NCI-H1105 treated with DMSO at 0.1 percent for 48 hours (cell line): Measurements from ENCODE around the gene COPS3.
A peak's percentile ranks its signal among the peaks of the same experiment; 100 is the strongest.

Experiments used
- DNase-seq: peaks from one replicate; lab custom pipeline; 2025; lab: John Stamatoyannopoulos, UW

Gene COPS3

DNA sequence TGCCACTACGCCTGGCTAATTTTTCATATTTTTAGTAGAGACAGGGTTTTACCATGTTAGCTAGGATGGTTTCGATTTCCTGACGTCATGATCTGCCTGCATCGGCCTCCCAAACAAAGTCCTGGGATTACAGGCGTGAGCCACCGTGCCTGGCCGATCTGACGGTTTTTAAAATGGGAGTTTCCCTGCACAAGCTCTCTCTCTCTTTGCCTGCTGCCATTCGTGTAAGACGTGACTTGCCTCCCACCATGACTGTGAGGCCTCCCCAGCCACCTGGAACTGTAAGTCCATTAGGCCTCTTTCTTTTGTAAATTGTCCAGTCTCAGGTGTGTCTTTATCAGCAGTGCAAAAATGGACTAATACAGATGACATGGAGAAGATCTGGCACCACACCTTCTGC lies 39.4 kb downstream of the COPS3 start:
- no peak for DNase-seq

- no peak for DNase-seq
Observed at GRCh38 chr17:17239832-17240231, 41.2 kb downstream of the COPS3 start.

DNA sequence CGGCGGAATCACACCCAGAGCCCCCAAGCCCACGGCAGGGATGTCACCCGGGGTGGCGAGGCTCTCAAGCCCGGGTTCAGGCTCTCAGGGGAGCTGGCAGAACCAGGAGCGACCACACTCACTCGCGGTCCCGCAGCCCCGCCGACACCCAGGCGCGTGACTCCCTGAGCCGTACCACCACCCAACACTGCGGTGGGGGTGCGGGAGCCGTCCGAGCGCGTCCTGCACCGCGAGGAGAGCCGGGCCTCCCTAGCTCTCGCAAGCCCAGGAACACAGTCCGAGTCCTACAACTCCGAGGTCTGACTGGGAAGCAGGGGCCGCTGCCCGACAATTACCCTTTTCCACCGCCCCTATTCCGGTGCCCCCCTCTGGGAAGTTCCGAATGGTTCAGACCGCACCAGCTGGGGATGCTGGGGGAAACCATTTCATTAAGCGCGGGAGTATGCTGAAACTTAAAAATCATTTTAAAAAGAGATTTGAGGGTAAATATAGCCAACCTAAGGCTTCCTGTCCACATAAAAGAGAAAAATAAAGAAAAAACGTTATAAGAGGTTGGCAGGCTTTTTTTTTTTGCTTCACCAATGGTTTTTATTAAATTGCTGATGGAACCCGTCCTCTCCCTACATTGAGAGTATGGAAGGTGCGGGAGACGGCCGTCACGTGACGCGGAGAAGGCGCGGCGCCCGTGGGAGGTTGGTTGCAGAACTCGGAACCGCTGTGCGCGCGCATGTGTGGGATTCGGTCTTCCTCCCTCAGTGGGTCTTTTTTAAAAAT lies 43.8 kb downstream of the COPS3 start, which contains the start of gene FLCN:
Gene FLCN, minus strand, starts transcription at position 143 of the 774 bp plus-strand sequence. CDS start 9,031 bp downstream, outside the sequence.
- peak; percentile 92 for DNase-seq

GRCh38 chr17:17236295-17237025 lies 44.6 kb downstream of the COPS3 start:
- DNase-seq, result peak; percentile 18

DNA sequence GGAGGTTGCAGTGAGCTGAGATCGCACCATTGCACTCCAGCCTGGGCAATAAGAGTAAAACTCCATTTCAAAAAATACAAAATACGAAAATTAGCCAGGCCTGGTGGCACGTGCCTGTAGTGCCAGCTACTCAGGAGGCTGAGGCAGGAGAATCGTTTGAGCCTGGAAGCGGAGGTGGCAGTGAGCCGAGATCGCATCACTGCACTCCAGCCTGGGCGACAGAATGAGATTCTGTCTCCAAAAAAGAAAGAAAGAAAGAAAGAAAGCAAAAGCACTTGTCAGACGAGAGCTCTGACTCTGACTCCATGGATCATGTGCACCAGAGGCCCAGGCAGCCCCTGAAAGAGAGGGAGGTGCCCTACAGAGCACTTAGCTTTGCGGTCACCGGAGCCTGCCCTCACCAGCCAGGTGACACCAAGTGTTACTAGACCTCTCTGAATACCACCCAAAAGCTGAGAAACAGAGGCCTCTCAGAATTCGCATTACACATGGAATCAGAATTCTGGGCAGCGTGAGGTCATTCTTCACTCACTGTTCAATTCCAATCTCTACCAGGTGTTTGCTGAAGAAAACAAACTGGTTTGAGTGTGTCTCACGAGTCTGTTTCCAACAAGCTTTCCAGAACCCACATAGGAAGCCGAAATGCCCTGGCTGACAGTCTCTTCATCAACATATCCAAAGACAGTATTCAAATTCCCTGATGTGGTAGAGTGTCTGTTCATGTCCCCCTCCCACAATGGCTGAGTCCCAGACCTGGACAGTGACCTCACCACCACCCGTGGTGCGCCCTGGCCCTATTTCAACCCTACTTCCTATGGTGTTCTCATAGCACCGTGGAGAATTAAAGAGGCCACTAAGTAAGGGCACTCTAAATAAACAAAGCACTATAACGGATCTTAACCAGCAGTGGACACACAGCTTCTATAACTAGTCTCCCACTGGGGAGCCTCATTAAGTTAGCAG lies 45.6 kb downstream of the COPS3 start:
- DNase-seq, result no peak

- DNase-seq, result no peak
Observed at GRCh38 chr17:17232303-17232621, 48.8 kb downstream of the COPS3 start.

DNA sequence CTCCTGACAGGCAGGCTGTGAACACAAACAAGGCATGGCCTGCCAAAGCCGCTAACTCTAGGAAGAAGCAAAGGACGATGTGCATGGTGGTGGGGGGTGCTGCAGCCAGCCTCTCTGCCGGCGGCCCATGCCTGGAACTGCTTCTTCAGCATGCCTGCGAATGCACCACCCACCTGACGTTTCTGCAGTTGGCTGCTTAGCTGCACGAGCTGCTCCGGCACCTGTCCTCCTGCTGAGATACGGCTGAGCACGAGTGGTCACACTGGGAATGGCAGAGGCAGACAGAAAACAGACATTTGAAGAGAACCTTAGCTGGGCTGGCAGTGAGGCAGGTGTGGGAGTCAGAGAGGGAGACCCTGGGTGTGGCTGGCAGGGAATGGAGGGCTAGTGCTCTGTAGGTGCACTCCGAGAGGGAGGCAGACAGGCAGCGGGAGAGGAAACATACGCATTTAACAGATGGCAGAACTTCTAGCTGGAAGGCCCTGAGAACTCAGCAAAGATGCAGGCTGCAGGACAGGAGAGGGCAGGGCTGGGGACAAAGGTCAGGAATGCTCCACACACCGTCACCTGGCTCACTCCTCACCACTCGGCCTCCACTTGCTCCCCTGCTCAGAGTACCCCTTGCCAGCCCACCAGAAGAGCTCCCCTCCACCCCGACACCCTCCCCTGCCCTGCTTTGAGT lies 49.3 kb downstream of the COPS3 start:
- DNase-seq, result no peak

- no peak for DNase-seq
Observed at GRCh38 chr17:17229416-17230384, 51.3 kb downstream of the COPS3 start.

DNA sequence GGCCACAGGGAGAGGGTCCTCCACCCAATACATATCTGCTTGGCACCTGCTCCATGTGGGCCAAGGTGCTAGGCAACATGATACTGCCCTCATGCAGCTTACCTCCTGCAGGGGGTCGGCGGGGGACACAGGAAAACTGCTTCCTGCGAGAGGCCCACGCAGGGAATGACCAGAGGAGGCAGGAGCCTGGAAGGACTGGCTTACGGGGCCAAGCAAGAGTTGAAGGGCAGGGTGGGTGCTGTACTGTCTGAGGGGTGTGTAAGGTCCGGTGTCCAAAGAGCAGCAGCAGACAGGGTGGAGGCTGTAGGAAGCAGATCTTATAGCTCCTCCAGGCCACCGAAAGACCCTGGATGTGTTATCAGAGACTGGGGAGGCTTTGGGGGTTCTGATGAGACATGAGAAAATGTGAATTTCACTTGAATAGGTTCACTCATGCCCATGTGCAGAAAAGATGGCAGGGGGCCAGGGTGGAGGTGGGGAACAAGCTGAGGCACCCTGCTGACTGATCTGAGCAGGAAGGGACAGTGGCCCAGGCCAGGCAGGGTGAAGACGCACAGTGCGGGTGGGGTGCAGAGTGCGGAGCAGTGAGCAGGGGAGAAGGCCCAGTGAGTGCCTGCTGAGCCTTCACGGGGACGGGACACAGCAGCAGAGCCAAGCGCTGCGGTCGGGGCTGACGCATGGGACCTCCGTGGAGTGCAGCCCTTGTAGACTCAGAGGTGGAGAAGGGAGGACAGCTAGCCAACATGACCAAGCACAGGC lies 52.3 kb downstream of the COPS3 start:
- no peak for DNase-seq

- DNase-seq, result no peak
Observed at GRCh38 chr17:17227608-17228520, 53.2 kb downstream of the COPS3 start.

DNA sequence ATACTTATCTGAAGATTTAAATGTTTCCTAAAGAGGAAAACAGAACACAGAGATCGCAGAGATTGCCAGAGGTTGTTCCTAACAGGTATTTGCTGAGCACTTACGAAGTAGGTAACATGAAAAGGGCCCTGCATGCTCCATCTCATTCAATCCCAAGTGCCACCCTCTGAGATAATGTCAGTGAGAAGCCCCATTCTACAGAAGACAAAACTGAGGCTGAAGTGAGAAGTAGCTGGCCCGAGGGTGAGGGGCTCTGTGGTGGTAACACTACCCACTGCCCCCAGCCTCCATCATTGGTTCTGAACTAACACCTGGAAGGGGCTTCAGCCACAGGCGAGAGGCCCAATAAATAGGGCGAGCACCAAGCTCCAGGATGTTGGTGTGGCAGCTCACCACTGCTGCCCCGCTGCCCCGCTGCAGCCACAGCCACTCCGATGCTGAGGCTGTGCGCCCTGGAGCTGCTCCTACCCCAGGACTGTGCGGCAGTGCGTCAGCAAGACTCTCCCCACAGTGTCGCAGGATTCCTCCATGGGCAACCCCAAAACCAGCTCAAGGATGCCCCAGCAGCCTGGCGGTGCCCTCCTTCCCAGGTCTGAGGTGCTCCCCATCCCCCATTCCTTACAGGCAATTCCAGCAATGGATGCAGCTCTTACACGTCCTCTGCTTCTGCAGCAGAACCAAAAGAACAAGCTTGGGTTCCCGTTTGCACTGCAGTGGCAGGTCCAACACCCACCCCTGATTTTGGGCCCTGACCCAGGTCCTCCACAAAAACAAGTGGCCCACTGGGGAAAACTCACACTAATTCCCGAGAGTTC lies 54.4 kb downstream of the COPS3 start:
- DNase-seq, result no peak

- DNase-seq, result no peak
Observed at GRCh38 chr17:17225901-17226300, 55.1 kb downstream of the COPS3 start.

DNA sequence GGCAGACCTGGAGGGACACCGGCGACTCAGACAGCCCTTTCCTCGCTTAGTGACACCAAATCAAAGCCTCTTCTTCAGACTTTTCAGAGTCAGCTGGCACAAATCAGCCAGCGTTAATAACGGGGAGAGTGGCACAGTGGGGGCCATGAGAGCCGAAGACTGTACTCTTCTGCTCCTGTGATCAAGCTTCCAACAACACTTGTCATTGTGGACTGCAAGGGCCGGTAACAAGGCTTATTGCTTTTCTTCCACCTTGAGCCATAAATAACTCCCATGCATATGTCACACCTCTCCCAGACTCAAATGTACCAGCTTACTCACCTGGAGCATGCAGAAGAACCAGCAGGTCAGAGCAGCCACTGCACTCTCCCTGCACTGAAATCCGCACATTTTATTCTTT lies 56.9 kb downstream of the COPS3 start:
- no peak for DNase-seq

GRCh38 chr17:17223736-17224135 lies 57.3 kb downstream of the COPS3 start:
- DNase-seq, result no peak

DNA sequence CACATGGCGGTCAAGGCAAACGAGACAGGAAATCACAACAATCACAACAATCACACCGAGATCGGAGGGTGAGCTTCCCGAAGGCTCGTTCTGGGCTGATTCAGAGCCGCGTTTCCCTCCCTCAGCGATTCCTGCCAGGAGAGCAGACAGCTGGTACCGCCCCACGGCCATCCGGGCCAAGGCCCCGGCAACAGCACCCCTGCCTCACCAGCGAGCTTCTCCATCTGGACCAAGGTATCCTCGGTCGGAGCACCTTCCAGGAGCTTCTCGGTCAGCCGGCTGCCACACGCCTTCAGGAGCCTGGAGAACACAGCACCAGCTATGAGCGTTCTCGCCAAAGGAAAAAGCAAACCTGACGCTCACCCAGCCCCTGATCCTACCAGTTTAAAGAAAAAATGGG lies 59.7 kb downstream of the COPS3 start:
- no peak for DNase-seq

GRCh38 chr17:17220529-17220928 lies 60.5 kb downstream of the COPS3 start:
- peak; percentile 96 for DNase-seq

GRCh38 chr17:17217995-17218394 lies 63.1 kb downstream of the COPS3 start:
- no peak for DNase-seq

- DNase-seq, result no peak
Observed at GRCh38 chr17:17216776-17217175, 64.3 kb downstream of the COPS3 start.
